Astrocyte (in vitro differentiated cells and primary cell): Measurements from ENCODE around the gene SELENOO. TPM values are rescaled to one million over a fixed set of nuclear protein-coding genes. Genes with fewer than 3 reads are reported as not detected.

Source experiments
- DNase-seq: peaks from one replicate; pipeline ENCODE4 v3.0.0-alpha.2; 2010; ENCODE audit warnings: low read depth
- FAIRE-seq: peaks from 2 replicates; lab custom pipeline; 2011; peaks lifted over from hg19 to GRCh38; lab: Jason Lieb, UNC
- H2AFZ ChIP-seq: 2 replicates; pipeline ENCODE4 v1.6.0; 2012; ENCODE audit warnings: low read depth, low read length, inconsistent platforms
- H3K27ac ChIP-seq: 2 replicates; pipeline ENCODE4 v1.5.1; 2011; ENCODE audit warnings: low read depth, low read length, inconsistent platforms
- H3K27me3 ChIP-seq: 2 replicates; pipeline ENCODE4 v1.6.0; 2011; ENCODE audit warnings: low read length, inconsistent platforms; ENCODE audit not compliant: insufficient read depth
- H3K36me3 ChIP-seq: 2 replicates; pipeline ENCODE4 v1.5.1; 2011; ENCODE audit warnings: low read length, inconsistent platforms; ENCODE audit not compliant: insufficient read depth
- H3K4me1 ChIP-seq: 2 replicates; pipeline ENCODE4 v1.5.1; 2011; ENCODE audit warnings: low read length, inconsistent platforms; ENCODE audit not compliant: insufficient read depth
- H3K4me2 ChIP-seq: 2 replicates; pipeline ENCODE4 v1.6.0; 2012; ENCODE audit warnings: low read length, inconsistent platforms
- H3K4me3 ChIP-seq: 2 replicates; pipeline ENCODE4 v1.5.1; 2011; ENCODE audit warnings: low read depth, mild to moderate bottlenecking, low read length, inconsistent platforms; ENCODE audit not compliant: insufficient read depth
- H3K79me2 ChIP-seq: 2 replicates; pipeline ENCODE4 v1.6.0; 2012; ENCODE audit warnings: mild to moderate bottlenecking, low read length, inconsistent platforms; ENCODE audit not compliant: insufficient read depth
- H3K9ac ChIP-seq: 2 replicates; pipeline ENCODE4 v1.6.0; 2012; ENCODE audit warnings: mild to moderate bottlenecking, low read length, inconsistent platforms
- H3K9me3 ChIP-seq: 2 replicates; pipeline ENCODE4 v1.5.1; 2012; ENCODE audit warnings: low read depth, mild to moderate bottlenecking, low read length, inconsistent platforms; ENCODE audit not compliant: insufficient read depth
- H4K20me1 ChIP-seq: 2 replicates; pipeline ENCODE4 v1.6.0; 2012; ENCODE audit warnings: low read length, inconsistent platforms; ENCODE audit not compliant: insufficient read depth
- H3K27ac Mint-ChIP-seq: one replicate; pipeline ENCODE4 v1.8.0; 2021; ENCODE audit warnings: mild to moderate bottlenecking, mixed read lengths; ENCODE audit not compliant: unreplicated experiment
- H3K27me3 Mint-ChIP-seq: one replicate; pipeline ENCODE4 v1.8.0; 2021; ENCODE audit warnings: low read depth, mixed read lengths; ENCODE audit not compliant: unreplicated experiment
- H3K36me3 Mint-ChIP-seq: one replicate; pipeline ENCODE4 v1.8.0; 2021; ENCODE audit warnings: low read depth, mixed read lengths; ENCODE audit not compliant: unreplicated experiment
- H3K4me1 Mint-ChIP-seq: one replicate; pipeline ENCODE4 v1.8.0; 2021; ENCODE audit warnings: low read depth, mixed read lengths; ENCODE audit not compliant: unreplicated experiment
- H3K4me3 Mint-ChIP-seq: one replicate; pipeline ENCODE4 v1.8.0; 2021; ENCODE audit warnings: mild to moderate bottlenecking, moderate library complexity, mixed read lengths; ENCODE audit not compliant: unreplicated experiment
- H3K9me3 Mint-ChIP-seq: one replicate; pipeline ENCODE4 v1.8.0; 2021; ENCODE audit warnings: mild to moderate bottlenecking, mixed read lengths; ENCODE audit not compliant: unreplicated experiment
- EZH2 ChIP-seq: IDR thresholded peaks from 2 replicates; pipeline ENCODE4 v1.6.1; 2012; ENCODE audit warnings: mild to moderate bottlenecking, low read length, inconsistent platforms; ENCODE audit not compliant: insufficient read depth
- total RNA-seq: library from RNA; stranded (reverse); gene quantifications from 2 replicates; pipeline ENCODE4 v1.2.1, GENCODE V29; 2021
- TF ChIP-seq, protein P1 (sequence below): IDR thresholded peaks from 2 replicates; pipeline ENCODE4 v1.5.1; 2011; ENCODE audit warnings: low read depth, mild to moderate bottlenecking, inconsistent platforms, low read length, moderate library complexity; ENCODE audit not compliant: insufficient read depth

SELENOO gene
- total RNA-seq, 1 donor from 2014 or later: 18.5 TPM

DNA sequence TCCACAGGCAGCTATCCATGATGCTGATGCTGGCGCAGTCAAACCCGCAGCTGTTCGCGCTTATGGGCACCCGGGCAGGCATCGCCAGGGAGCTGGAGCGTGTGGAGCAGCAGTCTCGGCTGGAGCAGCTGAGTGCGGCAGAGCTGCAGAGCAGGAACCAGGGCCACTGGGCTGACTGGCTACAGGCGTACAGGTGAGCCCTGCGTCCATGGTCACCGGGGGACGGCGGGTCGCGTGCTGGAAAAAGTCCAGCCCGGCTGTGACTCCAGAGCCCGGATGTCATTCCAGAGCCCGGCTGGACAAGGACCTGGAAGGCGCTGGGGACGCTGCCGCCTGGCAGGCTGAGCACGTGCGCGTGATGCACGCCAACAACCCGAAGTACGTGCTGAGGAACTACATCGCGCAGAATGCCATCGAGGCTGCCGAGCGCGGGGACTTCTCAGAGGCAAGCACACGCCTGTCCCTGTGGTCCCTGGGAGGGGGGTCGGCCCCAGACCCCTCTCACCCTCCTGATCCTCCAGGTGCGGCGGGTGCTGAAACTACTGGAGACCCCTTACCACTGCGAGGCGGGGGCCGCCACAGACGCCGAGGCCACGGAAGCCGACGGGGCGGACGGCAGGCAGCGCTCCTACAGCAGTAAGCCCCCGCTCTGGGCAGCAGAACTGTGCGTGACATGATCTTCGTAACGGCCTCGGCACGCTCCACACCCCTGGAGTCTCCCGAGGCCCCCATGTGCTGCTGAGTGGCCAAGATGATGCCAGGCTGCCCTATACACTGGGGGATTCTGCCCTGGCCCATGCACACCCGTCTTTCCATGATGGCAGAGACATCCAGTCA, 16.1 kb downstream of the SELENOO start:
- Mint-ChIP-seq H3K27me3 (no peaks in the 10 kb centered on the region), H3K4me3 (no peak overlapping the region), H3K9me3 (no peaks in the 10 kb centered on the region), H3K4me1 (no peaks in the 10 kb centered on the region), H3K27ac (peak overlapping the region; percentile 69), H3K36me3 (peaks cover 13% of the 10 kb centered on the region)
- Histone ChIP-seq H3K9ac (no peak overlapping the region), H2AFZ (no peak overlapping the region), H3K79me2 (peaks cover 35% of the 10 kb centered on the region), H3K4me3 (no peak overlapping the region), H3K4me1 (no peaks in the 10 kb centered on the region), H3K9me3 (no peaks in the 10 kb centered on the region), H4K20me1 (peaks cover 71% of the 10 kb centered on the region), H3K27ac (no peak overlapping the region), H3K4me2 (no peak overlapping the region), H3K36me3 (peaks cover 10% of the 10 kb centered on the region), H3K27me3 (no peaks in the 10 kb centered on the region)
- TF ChIP-seq, protein P1, sequence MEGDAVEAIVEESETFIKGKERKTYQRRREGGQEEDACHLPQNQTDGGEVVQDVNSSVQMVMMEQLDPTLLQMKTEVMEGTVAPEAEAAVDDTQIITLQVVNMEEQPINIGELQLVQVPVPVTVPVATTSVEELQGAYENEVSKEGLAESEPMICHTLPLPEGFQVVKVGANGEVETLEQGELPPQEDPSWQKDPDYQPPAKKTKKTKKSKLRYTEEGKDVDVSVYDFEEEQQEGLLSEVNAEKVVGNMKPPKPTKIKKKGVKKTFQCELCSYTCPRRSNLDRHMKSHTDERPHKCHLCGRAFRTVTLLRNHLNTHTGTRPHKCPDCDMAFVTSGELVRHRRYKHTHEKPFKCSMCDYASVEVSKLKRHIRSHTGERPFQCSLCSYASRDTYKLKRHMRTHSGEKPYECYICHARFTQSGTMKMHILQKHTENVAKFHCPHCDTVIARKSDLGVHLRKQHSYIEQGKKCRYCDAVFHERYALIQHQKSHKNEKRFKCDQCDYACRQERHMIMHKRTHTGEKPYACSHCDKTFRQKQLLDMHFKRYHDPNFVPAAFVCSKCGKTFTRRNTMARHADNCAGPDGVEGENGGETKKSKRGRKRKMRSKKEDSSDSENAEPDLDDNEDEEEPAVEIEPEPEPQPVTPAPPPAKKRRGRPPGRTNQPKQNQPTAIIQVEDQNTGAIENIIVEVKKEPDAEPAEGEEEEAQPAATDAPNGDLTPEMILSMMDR: no peak
- no peak for TF ChIP-seq EZH2
- DNase-seq (no peak), FAIRE-seq (no peak)

DNA sequence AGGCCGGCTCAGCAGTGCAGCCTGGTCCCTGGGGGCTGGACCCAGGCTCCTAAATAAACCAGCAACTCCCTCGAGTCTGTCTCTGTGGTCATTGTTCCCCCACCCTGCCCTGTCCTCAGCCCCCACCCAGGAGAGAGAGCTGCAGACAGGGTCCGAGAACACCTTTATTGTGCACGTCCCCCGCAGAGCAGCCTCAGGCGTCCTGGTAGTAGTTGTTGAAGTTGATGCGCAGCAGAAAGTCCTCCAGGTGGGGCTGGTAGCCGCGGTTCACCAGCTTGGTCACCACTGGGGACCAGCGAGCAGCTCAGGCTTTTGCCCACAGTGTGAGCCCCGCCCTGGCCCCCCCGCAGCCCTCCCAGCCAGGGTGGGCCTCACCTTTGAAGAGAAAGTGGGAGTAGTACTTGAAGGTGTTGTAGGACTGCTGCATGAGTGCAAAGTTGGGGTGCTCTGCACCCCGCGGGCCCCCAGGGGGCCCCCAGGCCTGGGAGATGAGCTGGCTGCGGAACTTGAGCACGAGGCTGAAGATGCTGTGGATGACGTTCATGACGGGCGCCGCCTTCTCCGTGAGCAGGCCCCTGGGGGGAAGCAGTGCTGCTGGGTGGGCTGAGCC, 16.8 kb downstream of the SELENOO start:
- Histone ChIP-seq H3K27ac (no peak overlapping the region), H3K36me3 (peaks cover 8% of the 10 kb centered on the region), H3K4me2 (no peak overlapping the region), H3K79me2 (peaks cover 29% of the 10 kb centered on the region), H3K4me1 (no peaks in the 10 kb centered on the region), H4K20me1 (peaks cover 63% of the 10 kb centered on the region), H3K9me3 (no peaks in the 10 kb centered on the region), H3K27me3 (no peaks in the 10 kb centered on the region), H3K4me3 (no peak overlapping the region), H2AFZ (no peak overlapping the region), H3K9ac (no peak overlapping the region)
- H3K27ac Mint-ChIP-seq: peak overlapping the region; percentile 69
- DNase-seq (no peak), FAIRE-seq (no peak)
- peaks cover 9% of the 10 kb centered on the region for H3K36me3 Mint-ChIP-seq
- TF ChIP-seq, protein P1: no peak
- no peak for TF ChIP-seq EZH2
- H3K4me1 Mint-ChIP-seq: no peaks in the 10 kb centered on the region
- no peaks in the 10 kb centered on the region for H3K9me3 Mint-ChIP-seq
- no peaks in the 10 kb centered on the region for H3K27me3 Mint-ChIP-seq
- H3K4me3 Mint-ChIP-seq: no peak overlapping the region
